HG02588 (cell line): ENCODE results near the gene PHC2.

ENCODE experiments used
- ATAC-seq: cut with Tn5 transposase; IDR thresholded peaks from one replicate; pipeline ENCODE4 v1.9.1; 2021; ENCODE audit warnings: mild to moderate bottlenecking, moderate library complexity; ENCODE audit not compliant: unreplicated experiment

Gene PHC2

DNA sequence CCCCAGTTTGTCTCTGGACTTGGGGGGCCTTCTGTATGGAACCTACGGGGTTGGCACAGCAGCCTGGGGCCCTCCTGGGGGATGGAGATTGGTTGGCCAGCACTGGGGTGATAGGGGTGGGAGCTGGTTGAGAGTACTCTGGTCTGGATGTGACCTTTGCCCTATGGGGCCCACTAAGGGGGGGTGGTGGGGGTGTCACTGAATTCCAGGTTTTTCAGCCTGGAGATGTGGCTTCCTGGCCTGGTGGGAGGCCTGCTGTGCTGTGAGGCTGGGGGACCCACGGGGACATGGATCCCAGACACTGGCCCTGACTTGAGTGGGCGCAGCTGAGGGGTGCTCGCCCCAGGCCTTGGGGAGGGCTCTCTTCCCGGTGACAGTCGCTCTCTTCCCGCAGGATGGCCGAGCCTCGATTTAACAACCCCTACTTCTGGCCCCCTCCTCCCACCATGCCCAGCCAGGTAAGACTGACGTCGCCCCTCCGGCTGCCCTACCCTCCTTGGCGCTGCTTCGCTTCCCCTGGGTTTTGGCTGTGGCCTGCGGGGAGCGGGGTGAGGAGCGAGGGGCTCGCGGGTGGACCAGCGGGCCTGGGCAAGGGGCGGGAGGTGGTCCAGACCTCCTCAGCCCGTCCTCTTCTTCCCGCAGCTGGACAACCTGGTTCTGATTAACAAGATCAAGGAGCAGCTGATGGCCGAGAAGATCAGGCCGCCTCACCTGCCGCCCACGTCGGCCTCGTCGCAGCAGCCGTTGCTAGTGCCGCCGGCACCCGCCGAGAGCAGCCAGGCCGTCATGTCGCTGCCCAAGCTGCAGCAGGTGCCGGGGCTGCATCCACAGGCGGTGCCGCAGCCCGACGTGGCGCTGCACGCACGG, 155.0 kb downstream of the PHC2 start:
- no peak for ATAC-seq

- no peak for ATAC-seq
Measured at GRCh38 chr1:33275195-33275594, 155.7 kb downstream of the PHC2 start.

GRCh38 chr1:33274446-33274845, 156.4 kb downstream of the PHC2 start:
- no peak for ATAC-seq

- ATAC-seq = no peak
Measured at GRCh38 chr1:33273961-33274371, 156.9 kb downstream of the PHC2 start.
